Natural killer cell (primary cell): ENCODE measurements around the gene RABGAP1L. TPM values are rescaled to one million over a fixed set of nuclear protein-coding genes. Genes with fewer than 3 reads are reported as not detected.
"Not testable (repeated sequence)": the region's sequence is repeated elsewhere in the genome, so short reads cannot be mapped to it uniquely, and the experiment has no call there.

ENCODE experiments used
- ATAC-seq, 3 donors: fragments of 150-1000 bp in 2 of 3; fragments of 200-7000 bp in 1 of 3; cut with Tn5 transposase; 1 replicate in 1 of 3; 2 replicates in 2 of 3; pipeline ENCODE4 v1.10.0; 2021; ENCODE audit warnings: mild to moderate bottlenecking in 2 of 3, moderate library complexity in 2 of 3
- DNase-seq, 2 donors: peaks; one replicate each; pipeline versions ENCODE4 v3.0.0 to v3.0.0-alpha.2; 2013 to 2021; ENCODE audit warnings: mixed read lengths in 1 of 2
- H3K27ac ChIP-seq: one replicate; pipeline ENCODE4 v1.5.1; 2013; ENCODE audit warnings: mild to moderate bottlenecking, low read length
- H3K27me3 ChIP-seq: one replicate; pipeline ENCODE4 v1.6.1; 2013; ENCODE audit warnings: low read length; ENCODE audit not compliant: control insufficient read depth, insufficient read depth
- H3K36me3 ChIP-seq: one replicate; pipeline ENCODE4 v1.6.1; 2013; ENCODE audit warnings: low read length; ENCODE audit not compliant: control insufficient read depth, insufficient read depth
- H3K4me1 ChIP-seq: one replicate; pipeline ENCODE4 v1.6.1; 2013; ENCODE audit warnings: low read length; ENCODE audit not compliant: control insufficient read depth, insufficient read depth
- H3K4me3 ChIP-seq: one replicate; pipeline ENCODE4 v1.5.1; 2013; ENCODE audit warnings: low read length
- H3K9me3 ChIP-seq: one replicate; pipeline ENCODE4 v1.6.1; 2013; ENCODE audit warnings: low read length; ENCODE audit not compliant: control insufficient read depth, insufficient read depth
- H3K27ac Mint-ChIP-seq, 2 donors: one replicate each; pipeline ENCODE4 v1.8.0; 2022; ENCODE audit warnings: mild to moderate bottlenecking in 2 of 2, mixed read lengths in 2 of 2, moderate library complexity in 1 of 2
- H3K27me3 Mint-ChIP-seq, 2 donors: one replicate each; pipeline ENCODE4 v1.8.0; 2022; ENCODE audit warnings: low read depth in 2 of 2, mixed read lengths in 2 of 2
- H3K36me3 Mint-ChIP-seq: one replicate; pipeline ENCODE4 v1.8.0; 2022; ENCODE audit warnings: mixed read lengths
- H3K4me1 Mint-ChIP-seq, 2 donors: one replicate each; pipeline ENCODE4 v1.8.0; 2022; ENCODE audit warnings: mixed read lengths in 2 of 2
- H3K4me3 Mint-ChIP-seq: one replicate; pipeline ENCODE4 v1.8.0; 2022; ENCODE audit warnings: mild to moderate bottlenecking, moderate library complexity, mixed read lengths
- H3K9me3 Mint-ChIP-seq, 2 donors: one replicate each; pipeline ENCODE4 v1.8.0; 2022; ENCODE audit warnings: mixed read lengths in 2 of 2
- WGBS: methylation state at CpG from one replicate; pipeline ENCODE4 v1.1.7; 2013; ENCODE audit warnings: missing lambda C conversion rate; ENCODE audit not compliant: insufficient coverage; 5-methylcytosine and 5-hydroxymethylcytosine counted together
- intact Hi-C: fragments of 100-400 bp; cut with micrococcal nuclease; formaldehyde crosslinking; loops from one replicate; pipeline ENCODE4 v1.14.2; 2022
- total RNA-seq, 4 donors: library from RNA; stranded (reverse); fragments of 120-200 nt in 1 of 4; gene quantifications; one replicate each; pipeline versions ENCODE4 v1.2.3 to v1.2.4, GENCODE V29; 2013 to 2022
- TF ChIP-seq, protein P1 (sequence below): fragments of 200-600 bp; IDR thresholded peaks from one replicate; pipeline ENCODE4 v1.8.0; 2022; ENCODE audit warnings: antibody characterized with exemption

The RABGAP1L gene
- total RNA-seq, 3 donors from 2014 or later (not counting 1 experiment from before 2014, with no cell fraction given) = 145 to 168 (median 153) TPM

DNA sequence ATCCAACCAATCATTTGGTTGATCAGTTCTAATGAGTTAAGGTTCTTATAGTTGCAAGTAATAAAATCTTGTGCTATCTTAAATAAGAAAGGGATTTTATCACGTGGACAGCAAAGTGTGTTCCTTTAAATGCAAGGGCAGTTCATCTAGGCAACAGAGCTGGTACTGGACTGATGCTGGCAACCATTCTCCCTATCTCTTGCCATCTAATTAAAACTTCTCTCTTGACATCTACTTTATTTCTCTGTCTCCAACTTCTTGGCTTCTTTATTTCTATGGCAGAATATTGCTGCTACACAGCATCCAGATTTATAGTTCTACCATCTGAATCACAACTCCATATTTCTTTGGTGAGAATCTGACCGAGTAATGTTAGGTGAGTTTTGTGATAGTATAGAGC is 725.2 kb downstream of the RABGAP1L start:
- H3K4me3 ChIP-seq = no peak overlapping the region
- DNase-seq (no peak), ATAC-seq (no peak)
- no peaks in the 10 kb centered on the region for H3K9me3 Mint-ChIP-seq
- H3K4me3 Mint-ChIP-seq = no peak overlapping the region
- H3K4me1 ChIP-seq = no peaks in the 10 kb centered on the region
- no peaks in the 10 kb centered on the region for H3K27me3 ChIP-seq
- H3K4me1 Mint-ChIP-seq = peaks cover 6% of the 10 kb centered on the region in 2 donors
- intact Hi-C loops = no loop called here
- TF ChIP-seq, protein P1, sequence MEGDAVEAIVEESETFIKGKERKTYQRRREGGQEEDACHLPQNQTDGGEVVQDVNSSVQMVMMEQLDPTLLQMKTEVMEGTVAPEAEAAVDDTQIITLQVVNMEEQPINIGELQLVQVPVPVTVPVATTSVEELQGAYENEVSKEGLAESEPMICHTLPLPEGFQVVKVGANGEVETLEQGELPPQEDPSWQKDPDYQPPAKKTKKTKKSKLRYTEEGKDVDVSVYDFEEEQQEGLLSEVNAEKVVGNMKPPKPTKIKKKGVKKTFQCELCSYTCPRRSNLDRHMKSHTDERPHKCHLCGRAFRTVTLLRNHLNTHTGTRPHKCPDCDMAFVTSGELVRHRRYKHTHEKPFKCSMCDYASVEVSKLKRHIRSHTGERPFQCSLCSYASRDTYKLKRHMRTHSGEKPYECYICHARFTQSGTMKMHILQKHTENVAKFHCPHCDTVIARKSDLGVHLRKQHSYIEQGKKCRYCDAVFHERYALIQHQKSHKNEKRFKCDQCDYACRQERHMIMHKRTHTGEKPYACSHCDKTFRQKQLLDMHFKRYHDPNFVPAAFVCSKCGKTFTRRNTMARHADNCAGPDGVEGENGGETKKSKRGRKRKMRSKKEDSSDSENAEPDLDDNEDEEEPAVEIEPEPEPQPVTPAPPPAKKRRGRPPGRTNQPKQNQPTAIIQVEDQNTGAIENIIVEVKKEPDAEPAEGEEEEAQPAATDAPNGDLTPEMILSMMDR = no peak
- H3K36me3 ChIP-seq = peaks cover 5% of the 10 kb centered on the region
- no peaks in the 10 kb centered on the region for H3K27me3 Mint-ChIP-seq
- no peak overlapping the region for H3K27ac Mint-ChIP-seq
- H3K27ac ChIP-seq = no peak overlapping the region
- no peaks in the 10 kb centered on the region for H3K9me3 ChIP-seq
- 89% methylated on average over 1 of the region's 2 CpGs for WGBS
- H3K36me3 Mint-ChIP-seq = no peaks in the 10 kb centered on the region

DNA sequence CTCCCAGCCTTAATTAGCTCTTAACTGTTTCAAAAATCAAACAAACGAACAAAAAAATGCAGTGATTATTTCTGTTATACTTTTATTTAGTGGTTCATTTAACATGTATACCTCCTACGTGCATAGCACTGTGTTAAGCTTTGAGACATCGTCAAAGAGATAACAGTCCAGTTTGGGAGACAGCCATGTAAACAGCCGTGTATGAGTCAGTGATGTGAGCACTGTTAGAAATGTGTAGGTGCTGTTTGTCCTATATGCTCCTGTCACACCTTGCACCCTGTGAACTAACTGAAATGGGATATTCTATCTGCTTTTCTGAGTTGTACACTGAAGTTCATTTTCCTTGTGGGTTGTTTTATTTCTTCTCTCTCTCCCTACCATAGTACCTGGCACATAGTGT is 730.7 kb downstream of the RABGAP1L start:
- Histone ChIP-seq H3K27ac (no peak overlapping the region), H3K4me1 (no peaks in the 10 kb centered on the region), H3K36me3 (no peaks in the 10 kb centered on the region), H3K27me3 (no peaks in the 10 kb centered on the region), H3K9me3 (no peaks in the 10 kb centered on the region), H3K4me3 (no peak overlapping the region)
- H3K36me3 Mint-ChIP-seq = no peaks in the 10 kb centered on the region
- H3K27me3 Mint-ChIP-seq = no peaks in the 10 kb centered on the region
- H3K4me1 Mint-ChIP-seq = peaks cover 12 to 14% of the 10 kb centered on the region in 2 donors
- H3K4me3 Mint-ChIP-seq = no peak overlapping the region
- H3K9me3 Mint-ChIP-seq = no peaks in the 10 kb centered on the region
- intact Hi-C loops = no loop called here
- H3K27ac Mint-ChIP-seq = no peak overlapping the region
- TF ChIP-seq, protein P1 = no peak
- 99% methylated on average over 4 of the region's 4 CpGs for WGBS
- no peak for ATAC-seq
- no peak for DNase-seq

DNA sequence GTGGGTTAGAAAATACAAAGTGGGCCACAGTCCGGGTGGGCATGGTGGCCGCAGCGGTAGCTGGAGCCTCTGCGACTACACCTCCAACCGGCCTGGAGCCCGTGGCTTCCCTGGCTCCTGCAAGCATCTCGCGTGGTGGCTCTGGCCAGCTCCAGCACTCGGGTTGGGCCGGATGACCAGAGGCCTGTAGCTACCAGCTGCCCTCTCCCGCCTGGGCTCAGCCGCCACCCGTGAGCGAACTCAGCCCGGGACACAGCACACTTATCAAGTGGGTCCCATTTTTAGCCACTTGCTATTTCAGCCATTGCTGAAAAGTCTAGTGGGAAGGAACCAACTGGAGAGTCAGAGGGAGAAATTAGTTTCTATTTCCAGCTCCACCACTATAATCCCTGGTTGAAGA is 732.7 kb downstream of the RABGAP1L start:
- Mint-ChIP-seq H3K9me3 (no peaks in the 10 kb centered on the region), H3K36me3 (no peaks in the 10 kb centered on the region), H3K4me3 (no peak overlapping the region), H3K27me3 (no peaks in the 10 kb centered on the region), H3K4me1 (peaks cover 13 to 17% of the 10 kb centered on the region in 2 donors), H3K27ac (no peak overlapping the region)
- H3K4me1 ChIP-seq = no peaks in the 10 kb centered on the region
- intact Hi-C loops = no loop called here
- no peaks in the 10 kb centered on the region for H3K27me3 ChIP-seq
- TF ChIP-seq, protein P1 = no peak
- H3K36me3 ChIP-seq = no peaks in the 10 kb centered on the region
- H3K4me3 ChIP-seq = no peak overlapping the region
- H3K9me3 ChIP-seq = no peaks in the 10 kb centered on the region
- WGBS = over 99% methylated on average over 15 of the region's 15 CpGs
- no peak overlapping the region for H3K27ac ChIP-seq
- no peak for ATAC-seq
- no peak for DNase-seq

DNA sequence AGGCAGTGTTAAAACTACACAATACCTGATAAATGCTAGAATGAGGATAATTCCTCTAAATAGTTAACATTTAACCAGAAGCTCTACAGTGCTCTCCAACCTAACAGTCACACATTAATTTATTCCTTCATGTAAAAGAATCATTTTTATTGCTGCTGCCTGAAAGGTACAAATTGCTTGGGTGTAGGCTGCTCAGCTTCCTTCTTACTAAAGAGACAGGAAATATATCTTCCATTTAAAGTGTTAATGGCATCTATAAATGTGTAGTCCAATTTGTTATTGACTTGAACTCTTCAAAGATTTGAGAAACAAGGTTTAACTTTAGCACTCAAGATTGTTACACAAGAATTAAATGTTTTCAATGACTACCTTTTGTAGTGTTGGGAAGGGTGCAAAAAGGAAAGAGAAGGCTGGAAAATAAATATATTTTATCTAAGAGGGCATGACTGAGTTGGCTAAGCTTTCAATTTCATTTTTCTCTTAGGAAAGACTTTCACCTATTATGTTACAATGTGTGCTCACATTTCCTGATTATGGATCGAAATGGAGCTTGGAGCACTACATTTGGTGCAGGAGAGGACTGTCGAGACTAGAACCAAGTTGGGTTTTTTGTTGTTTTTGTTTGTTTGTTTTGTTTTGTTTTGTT is 734.9 kb downstream of the RABGAP1L start:
- H3K4me1 Mint-ChIP-seq = peaks cover 16 to 27% of the 10 kb centered on the region in 2 donors
- Histone ChIP-seq H3K4me1 (no peaks in the 10 kb centered on the region), H3K9me3 (no peaks in the 10 kb centered on the region), H3K27ac (no peak overlapping the region), H3K27me3 (no peaks in the 10 kb centered on the region), H3K4me3 (no peak overlapping the region), H3K36me3 (no peaks in the 10 kb centered on the region)
- H3K27me3 Mint-ChIP-seq = no peaks in the 10 kb centered on the region
- peak overlapping the region; percentile 47 to 73 for H3K27ac Mint-ChIP-seq
- DNase-seq = no peak
- intact Hi-C loops = no loop called here
- TF ChIP-seq, protein P1 = no peak
- WGBS = 100% methylated on average over 2 of the region's 2 CpGs
- H3K36me3 Mint-ChIP-seq = no peaks in the 10 kb centered on the region
- no peak overlapping the region for H3K4me3 Mint-ChIP-seq
- no peaks in the 10 kb centered on the region for H3K9me3 Mint-ChIP-seq
- no peak for ATAC-seq

DNA sequence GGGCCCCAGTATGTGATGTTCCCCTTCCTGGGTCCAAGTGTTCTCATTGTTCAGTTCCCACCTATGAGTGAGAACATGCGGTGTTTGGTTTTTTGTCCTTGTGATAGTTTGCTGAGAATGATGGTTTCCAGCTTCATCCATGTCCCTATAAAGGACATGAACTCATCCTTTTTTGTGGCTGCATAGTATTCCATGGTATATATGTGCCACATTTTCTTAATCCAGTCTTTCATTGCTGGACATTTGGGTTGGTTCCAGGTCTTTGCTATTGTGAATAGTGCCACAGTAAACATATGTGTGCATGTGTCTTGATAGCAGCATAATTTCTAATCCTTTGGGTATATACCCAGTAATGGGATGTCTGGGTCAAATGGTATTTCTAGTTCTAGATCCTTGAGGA is 736.3 kb downstream of the RABGAP1L start:
- H3K36me3 ChIP-seq, H3K4me3 ChIP-seq, ATAC-seq, H3K4me3 Mint-ChIP-seq, intact Hi-C loops, DNase-seq, H3K9me3 Mint-ChIP-seq, H3K36me3 Mint-ChIP-seq, H3K4me1 ChIP-seq, H3K27ac Mint-ChIP-seq, H3K9me3 ChIP-seq, H3K27ac ChIP-seq, H3K27me3 Mint-ChIP-seq, H3K27me3 ChIP-seq: not testable (repeated sequence)
- no CpG with 5 or more reads among the region's 1 CpG for WGBS
- peaks cover 21 to 32% of the 10 kb centered on the region in 2 donors for H3K4me1 Mint-ChIP-seq
